ENCODE results near the gene DPEP2.

- TF ChIP-seq CTCF (IDR thresholded peaks at IDR 0.05; ENCODE audit: low read depth, low read length, poor library complexity, severe bottlenecking) (no peak), EZH2phosphoT487 (IDR thresholded peaks at IDR 0.05; ENCODE audit: borderline replicate concordance, low read length) (no peak)
Observed at GRCh38 chr16:68003031-68003430, 3.7 kb upstream of the DPEP2 start.

Measured in DOHH2 (cell line).